Measurements from ENCODE around the gene HNRNPR. TPM values are rescaled to one million over a fixed set of nuclear protein-coding genes. Genes with fewer than 3 reads are reported as not detected.

HNRNPR gene
- total RNA-seq, 4 donors from 2014 or later: 60.9 to 90.2 (median 76.8) TPM

- peak overlapping the region; percentile 17 to 94 (median 78) for H3K4me3 ChIP-seq
- H3K9me3 ChIP-seq: peaks cover 16 to 45% (median 38%) of the 10 kb centered on the region in 3 donors
Observed at GRCh38 chr1:23366146-23366545, 22.1 kb upstream of the HNRNPR start.

GRCh38 chr1:23362218-23362713, 18.2 kb upstream of the HNRNPR start:
- intact Hi-C loops (cut with DNase I): no loop called here
- TF ChIP-seq POLR2A (IDR thresholded peaks at IDR 0.05): no peak
- TF ChIP-seq CTCF (IDR thresholded peaks at IDR 0.05): no peak
- Histone ChIP-seq H3K4me1 (peaks cover 3 to 36% (median 14%) of the 10 kb centered on the region in 3 donors), H3K36me3 (peaks cover 33 to 89% (median 48%) of the 10 kb centered on the region in 3 donors), H3K9me3 (peaks cover 16 to 74% (median 50%) of the 10 kb centered on the region in 3 donors), H3K27ac (no peak overlapping the region), H3K4me3 (peak overlapping the region in 1 of 4 donors; percentile 33), H3K27me3 (no peaks in the 10 kb centered on the region)
- WGBS, 2 donors: 98 to 100% methylated on average over 5 to 10 of the region's 13 CpGs
- no peak for DNase-seq

More at GRCh38 chr1:23366146-23366545, 22.1 kb upstream of the HNRNPR start:
- H3K4me1 ChIP-seq: peaks cover 21 to 47% (median 23%) of the 10 kb centered on the region in 3 donors
- TF ChIP-seq CTCF (IDR thresholded peaks at IDR 0.05) (no peak), POLR2A (IDR thresholded peaks at IDR 0.05) (no peak)
- peak overlapping the region; percentile 60 to 100 (median 98) for H3K27ac ChIP-seq
- intact Hi-C loops (cut with DNase I): no loop called here
- DNase-seq: no peak
- no peaks in the 10 kb centered on the region for H3K27me3 ChIP-seq
- H3K36me3 ChIP-seq: peaks cover 28 to 53% (median 43%) of the 10 kb centered on the region in 3 donors
- WGBS, 2 donors: 49 to 53% methylated on average over 2 of the region's 2 CpGs

GRCh38 chr1:23358310-23358875, 14.3 kb upstream of the HNRNPR start:
- WGBS, 2 donors: 89 to 93% methylated on average over 3 of the region's 3 CpGs
- H3K27ac ChIP-seq: no peak overlapping the region

GRCh38 chr1:23357138-23357908, 13.2 kb upstream of the HNRNPR start:
- TF ChIP-seq CTCF (IDR thresholded peaks at IDR 0.05): no peak
- no peak for TF ChIP-seq POLR2A (IDR thresholded peaks at IDR 0.05)
- no peak for DNase-seq
- Histone ChIP-seq H3K36me3 (peaks cover 15 to 47% (median 15%) of the 10 kb centered on the region in 3 donors), H3K27me3 (no peaks in the 10 kb centered on the region), H3K4me1 (peaks cover 0 to 15% (median 7%) of the 10 kb centered on the region in 3 donors), H3K27ac (peak overlapping the region in 1 of 4 donors; percentile 6), H3K4me3 (no peak overlapping the region), H3K9me3 (peaks cover 5 to 41% (median 24%) of the 10 kb centered on the region in 3 donors)
- WGBS, 2 donors: 53 to 58% methylated on average over 3 of the region's 3 CpGs
- intact Hi-C loops (cut with DNase I): no loop called here

More at GRCh38 chr1:23358310-23358875, 14.3 kb upstream of the HNRNPR start:
- H3K36me3 ChIP-seq: peaks cover 26 to 58% (median 26%) of the 10 kb centered on the region in 3 donors
- no peak for TF ChIP-seq POLR2A (IDR thresholded peaks at IDR 0.05)
- no peak for TF ChIP-seq CTCF (IDR thresholded peaks at IDR 0.05)
- H3K9me3 ChIP-seq: peaks cover 16 to 52% (median 35%) of the 10 kb centered on the region in 3 donors
- intact Hi-C loops (cut with DNase I): no loop called here
- peaks cover 0 to 15% (median 7%) of the 10 kb centered on the region in 3 donors for H3K4me1 ChIP-seq
- H3K27me3 ChIP-seq: no peaks in the 10 kb centered on the region
- DNase-seq: no peak
- no peak overlapping the region for H3K4me3 ChIP-seq

Measured in esophagus squamous epithelium (tissue), 5 donors.